Activated CD8-positive, alpha-beta memory T cell treated with anti-CD3 and anti-CD28 coated beads for 1 hour (primary cell): ENCODE results near the gene EVC2.

Experiments used
- DNase-seq, 2 donors: peaks; one replicate each; pipeline ENCODE4 v3.0.0-alpha.2; 2020; ENCODE audit warnings: low read depth in 1 of 2; ENCODE audit errors: extremely low read depth in 1 of 2

Gene EVC2

GRCh38 chr4:5517372-5517771 lies 191.0 kb downstream of the EVC2 start:
- no peak for DNase-seq

- DNase-seq: no peak
Measured at GRCh38 chr4:5515646-5516045, 192.7 kb downstream of the EVC2 start.
